HFFc6 (cell line): ENCODE results near the gene SLC7A8. TPM values are rescaled to one million over a fixed set of nuclear protein-coding genes. Genes with fewer than 3 reads are reported as not detected.

ENCODE experiments used
- DNase-seq: peaks from one replicate; pipeline ENCODE4 v3.0.0-alpha.2; 2018
- H3K27ac Mint-ChIP-seq: 2 replicates; pipeline ENCODE4 v1.8.0; 2020; ENCODE audit warnings: mild to moderate bottlenecking, mixed read lengths
- H3K27me3 Mint-ChIP-seq: 2 replicates; pipeline ENCODE4 v1.8.0; 2021; ENCODE audit warnings: mild to moderate bottlenecking, moderate library complexity, mixed read lengths; ENCODE audit not compliant: insufficient read depth
- H3K36me3 Mint-ChIP-seq: 2 replicates; pipeline ENCODE4 v1.8.0; 2021; ENCODE audit warnings: low read depth, mixed read lengths
- H3K4me1 Mint-ChIP-seq: 2 replicates; pipeline ENCODE4 v1.8.0; 2020; ENCODE audit warnings: low read depth, mixed read lengths
- H3K4me3 Mint-ChIP-seq: 2 replicates; pipeline ENCODE4 v1.8.0; 2020; ENCODE audit warnings: mild to moderate bottlenecking, moderate library complexity, mixed read lengths
- H3K9me3 Mint-ChIP-seq: 2 replicates; pipeline ENCODE4 v1.8.0; 2020; ENCODE audit warnings: mild to moderate bottlenecking, mixed read lengths
- total RNA-seq, 6 experiments: library from RNA; stranded (reverse); fragmentation: NEBNext Ultra II Directional; extraction: Animal tissue kit (Norgen Biotek cat#: 25700); gene quantifications; 2 replicates in 1 of 6; 3 replicates in 5 of 6; pipeline ENCODE4 v1.2.3, GENCODE V29; 2021
- TF ChIP-seq, protein P1 (sequence below): fragments of 200-600 bp; sonication (generic); IDR thresholded peaks from 2 replicates; pipeline ENCODE4 v1.5.0; 2021; ENCODE audit warnings: antibody characterized with exemption, mild to moderate bottlenecking

SLC7A8 gene
- total RNA-seq, 6 experiments from 2014 or later = 13.0 to 24.2 (median 23.3) TPM

DNA sequence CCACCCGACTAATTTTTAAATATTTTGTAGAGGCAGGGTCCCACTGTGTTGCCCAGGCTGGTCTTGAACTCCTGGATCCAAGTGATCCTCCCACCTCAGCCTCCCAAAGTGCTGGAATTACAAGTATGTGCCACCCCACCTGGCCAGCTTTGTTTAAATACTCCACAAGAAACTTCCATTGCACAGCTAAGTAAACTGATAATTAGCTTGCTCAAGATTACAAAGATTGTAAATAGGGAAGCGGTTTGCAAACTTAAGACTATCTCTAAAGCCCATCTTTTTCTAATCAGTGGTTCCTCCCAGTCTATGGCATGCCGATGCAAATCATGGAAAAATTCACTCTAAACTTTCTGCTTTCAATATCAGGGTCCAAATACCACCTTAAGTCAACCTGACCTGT, 9.7 kb downstream of the SLC7A8 start:
- Mint-ChIP-seq H3K9me3 (no peaks in the 10 kb centered on the region), H3K27me3 (no peaks in the 10 kb centered on the region; the same call in 1 of the 2 replicates), H3K27ac (no peak overlapping the region; the same call in 1 of the 2 replicates), H3K4me3 (no peak overlapping the region), H3K4me1 (peaks cover 74% of the 10 kb centered on the region), H3K36me3 (no peaks in the 10 kb centered on the region)
- no peak for DNase-seq
- TF ChIP-seq, protein P1, sequence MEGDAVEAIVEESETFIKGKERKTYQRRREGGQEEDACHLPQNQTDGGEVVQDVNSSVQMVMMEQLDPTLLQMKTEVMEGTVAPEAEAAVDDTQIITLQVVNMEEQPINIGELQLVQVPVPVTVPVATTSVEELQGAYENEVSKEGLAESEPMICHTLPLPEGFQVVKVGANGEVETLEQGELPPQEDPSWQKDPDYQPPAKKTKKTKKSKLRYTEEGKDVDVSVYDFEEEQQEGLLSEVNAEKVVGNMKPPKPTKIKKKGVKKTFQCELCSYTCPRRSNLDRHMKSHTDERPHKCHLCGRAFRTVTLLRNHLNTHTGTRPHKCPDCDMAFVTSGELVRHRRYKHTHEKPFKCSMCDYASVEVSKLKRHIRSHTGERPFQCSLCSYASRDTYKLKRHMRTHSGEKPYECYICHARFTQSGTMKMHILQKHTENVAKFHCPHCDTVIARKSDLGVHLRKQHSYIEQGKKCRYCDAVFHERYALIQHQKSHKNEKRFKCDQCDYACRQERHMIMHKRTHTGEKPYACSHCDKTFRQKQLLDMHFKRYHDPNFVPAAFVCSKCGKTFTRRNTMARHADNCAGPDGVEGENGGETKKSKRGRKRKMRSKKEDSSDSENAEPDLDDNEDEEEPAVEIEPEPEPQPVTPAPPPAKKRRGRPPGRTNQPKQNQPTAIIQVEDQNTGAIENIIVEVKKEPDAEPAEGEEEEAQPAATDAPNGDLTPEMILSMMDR = no peak

- Mint-ChIP-seq H3K9me3 (no peaks in the 10 kb centered on the region), H3K27ac (no peak overlapping the region), H3K36me3 (no peaks in the 10 kb centered on the region), H3K27me3 (no peaks in the 10 kb centered on the region; the same call in 1 of the 2 replicates), H3K4me1 (peaks cover 80% of the 10 kb centered on the region), H3K4me3 (no peak overlapping the region)
- TF ChIP-seq, protein P1 = no peak
- no peak for DNase-seq
Observed at GRCh38 chr14:23173031-23173430, 10.4 kb downstream of the SLC7A8 start.

DNA sequence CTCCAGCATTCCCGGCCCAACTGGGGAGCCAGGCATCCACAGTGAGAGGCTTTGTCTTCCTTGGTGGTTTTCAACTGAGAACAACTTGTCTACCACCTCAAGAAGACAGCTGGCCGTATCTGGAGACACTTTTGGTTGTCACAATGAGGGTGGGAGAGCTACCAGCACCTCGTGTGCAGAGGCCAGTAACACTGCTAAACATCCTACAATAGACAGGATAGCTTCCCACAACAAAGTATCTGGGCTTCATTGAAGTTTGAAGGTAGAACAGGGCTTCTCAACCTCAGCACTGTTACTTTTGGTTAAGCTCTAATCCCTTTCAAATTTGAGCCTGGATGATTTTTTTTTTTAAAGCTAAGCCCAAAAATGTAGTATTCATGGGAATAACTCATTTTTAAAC, 10.9 kb downstream of the SLC7A8 start:
- no peak overlapping the region for H3K27ac Mint-ChIP-seq
- H3K27me3 Mint-ChIP-seq = no peaks in the 10 kb centered on the region; the same call in 1 of the 2 replicates
- peaks cover 82% of the 10 kb centered on the region for H3K4me1 Mint-ChIP-seq
- H3K36me3 Mint-ChIP-seq = no peaks in the 10 kb centered on the region
- no peak overlapping the region for H3K4me3 Mint-ChIP-seq
- no peaks in the 10 kb centered on the region for H3K9me3 Mint-ChIP-seq
- DNase-seq = no peak
- TF ChIP-seq, protein P1 = no peak

DNA sequence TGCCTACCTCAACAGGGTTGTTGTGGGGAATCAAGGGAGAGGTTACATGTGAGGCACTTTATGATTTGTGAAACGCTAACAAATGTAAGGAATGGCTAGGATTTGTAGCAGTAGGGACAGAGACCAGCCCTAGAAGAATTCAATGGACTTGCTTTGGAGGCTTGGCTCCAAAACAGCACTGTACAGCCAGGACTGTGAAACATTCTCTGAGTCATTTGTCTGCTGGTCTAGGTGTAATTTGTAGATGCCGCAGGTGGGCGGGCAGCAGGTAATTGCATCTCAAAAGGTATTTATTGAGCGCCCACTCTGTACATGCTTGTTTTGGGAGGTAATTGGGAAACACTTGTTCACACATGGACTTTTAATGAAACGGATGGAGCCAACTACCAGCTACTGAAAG, 11.4 kb downstream of the SLC7A8 start:
- no peaks in the 10 kb centered on the region; the same call in 1 of the 2 replicates for H3K27me3 Mint-ChIP-seq
- peak overlapping the region; percentile 58; the same call in 1 of the 2 replicates for H3K4me3 Mint-ChIP-seq
- no peak for DNase-seq
- H3K9me3 Mint-ChIP-seq = no peaks in the 10 kb centered on the region
- TF ChIP-seq, protein P1 = no peak
- H3K36me3 Mint-ChIP-seq = no peaks in the 10 kb centered on the region
- peak overlapping the region; percentile 91 for H3K27ac Mint-ChIP-seq
- peaks cover 82% of the 10 kb centered on the region for H3K4me1 Mint-ChIP-seq

GRCh38 chr14:23171222-23171975, 12.1 kb downstream of the SLC7A8 start:
- Mint-ChIP-seq H3K27ac (peak overlapping the region; percentile 91), H3K27me3 (no peaks in the 10 kb centered on the region; the same call in 1 of the 2 replicates), H3K36me3 (no peaks in the 10 kb centered on the region), H3K9me3 (no peaks in the 10 kb centered on the region), H3K4me3 (peak overlapping the region; percentile 58), H3K4me1 (peaks cover 86% of the 10 kb centered on the region)
- DNase-seq = peak; percentile 84
- TF ChIP-seq, protein P1 = no peak
